BLaER1 treated with 17β-estradiol and CSF1 and Interleukin-3, amounts not matched to agents 10 nM and 100 nM (cell line): ENCODE data around the gene BABAM2.
"Not testable (repeated sequence)": the region's sequence is repeated elsewhere in the genome, so short reads cannot be mapped to it uniquely, and the experiment has no call there.

Source experiments
- H3K27ac ChIP-seq, 11 experiments: shearing (Covaris generic); formaldehyde crosslinking; 2 replicates each; pipeline ENCODE4 v1.8.1; 2022
- H3K27me3 ChIP-seq, 11 experiments: shearing (Covaris generic); formaldehyde crosslinking; 2 replicates each; pipeline ENCODE4 v1.8.1; 2022
- H3K36me3 ChIP-seq, 11 experiments: shearing (Covaris generic); formaldehyde crosslinking; 2 replicates each; pipeline ENCODE4 v1.8.1; 2022
- H3K4me1 ChIP-seq, 10 experiments: shearing (Covaris generic); formaldehyde crosslinking; 2 replicates each; pipeline ENCODE4 v1.8.1; 2022
- H3K4me2 ChIP-seq, 11 experiments: shearing (Covaris generic); formaldehyde crosslinking; 2 replicates each; pipeline ENCODE4 v1.8.1; 2022
- H3K4me3 ChIP-seq, 10 experiments: shearing (Covaris generic); formaldehyde crosslinking; 2 replicates each; pipeline ENCODE4 v1.8.1; 2022
- H3K9ac ChIP-seq, 11 experiments: shearing (Covaris generic); formaldehyde crosslinking; 2 replicates each; pipeline ENCODE4 v1.8.1; 2022
- H3K9me3 ChIP-seq, 11 experiments: shearing (Covaris generic); formaldehyde crosslinking; replicated peaks in 1 of 11; 2 replicates each; pipeline ENCODE4 v1.8.1; 2022
- H4K20me1 ChIP-seq, 11 experiments: shearing (Covaris generic); formaldehyde crosslinking; 2 replicates each; pipeline ENCODE4 v1.8.1; 2022
- Cebpa-rat ChIP-seq, 11 experiments: shearing (Covaris generic); IDR thresholded peaks; 2 replicates each; pipeline ENCODE4 v1.8.1; 2022

The BABAM2 gene

GRCh38 chr2:28101892-28102291 lies 211.4 kb downstream of the BABAM2 start:
- Histone ChIP-seq H3K27ac (no peak overlapping the region), H3K9ac (no peak overlapping the region), H3K4me1 (no peaks in the 10 kb centered on the region), H3K36me3 (peaks cover 0 to 7% (median 0%) of the 10 kb centered on the region in 11 experiments; a peak in 4 of 22 replicates), H3K4me2 (no peak overlapping the region), H4K20me1 (no peaks in the 10 kb centered on the region), H3K9me3 (peaks cover 0 to 8% (median 6%) of the 10 kb centered on the region in 11 experiments; a peak in 5 of 22 replicates), H3K4me3 (no peak overlapping the region), H3K27me3 (no peaks in the 10 kb centered on the region)
- TF ChIP-seq Cebpa-rat (IDR thresholded peaks at IDR 0.05) = no peak

DNA sequence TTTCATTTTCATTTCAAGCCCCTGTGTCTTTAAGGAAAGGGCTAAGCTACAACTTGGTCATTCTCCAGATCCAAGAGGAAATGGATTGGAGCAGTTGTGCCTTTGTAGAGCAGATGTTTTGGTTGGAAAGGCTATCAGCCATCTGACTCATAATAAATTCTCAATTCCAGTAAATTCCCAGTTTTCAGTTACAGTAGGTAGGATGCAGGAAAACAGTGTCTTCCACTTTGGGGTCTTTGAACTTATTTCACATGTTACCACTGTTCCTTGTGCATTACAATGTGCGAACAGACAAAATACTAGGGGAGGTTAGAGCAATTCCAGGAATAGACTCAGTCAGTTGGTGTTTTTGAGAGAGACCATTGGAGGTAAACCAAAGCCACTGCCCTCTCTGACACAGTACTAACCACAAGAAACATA lies 211.9 kb downstream of the BABAM2 start:
- Histone ChIP-seq H3K4me2 (no peak overlapping the region), H3K4me1 (peaks cover 0 to under 1% (median 0%) of the 10 kb centered on the region in 10 experiments; a peak in 2 of 20 replicates)

GRCh38 chr2:28103611-28104010 lies 213.1 kb downstream of the BABAM2 start:
- Histone ChIP-seq H3K27me3 (no peaks in the 10 kb centered on the region), H3K27ac (no peak overlapping the region), H3K9me3 (peaks cover 0 to 8% (median 6%) of the 10 kb centered on the region in 11 experiments; a peak in 5 of 22 replicates), H3K4me2 (no peak overlapping the region), H3K36me3 (peaks cover 0 to 7% (median 0%) of the 10 kb centered on the region in 11 experiments; a peak in 4 of 22 replicates), H3K9ac (no peak overlapping the region), H4K20me1 (no peaks in the 10 kb centered on the region), H3K4me1 (peaks cover 0 to 12% (median 8%) of the 10 kb centered on the region in 10 experiments; a peak in 13 of 20 replicates), H3K4me3 (no peak overlapping the region)
- TF ChIP-seq Cebpa-rat (IDR thresholded peaks at IDR 0.05) = no peak

More for the DNA sequence above, 211.9 kb downstream of the BABAM2 start:
- no peak for TF ChIP-seq Cebpa-rat (IDR thresholded peaks at IDR 0.05)
- Histone ChIP-seq H3K9ac (no peak overlapping the region), H4K20me1 (no peaks in the 10 kb centered on the region), H3K27me3 (no peaks in the 10 kb centered on the region), H3K4me3 (no peak overlapping the region), H3K9me3 (peaks cover 0 to 8% (median 6%) of the 10 kb centered on the region in 11 experiments; a peak in 5 of 22 replicates), H3K27ac (no peak overlapping the region), H3K36me3 (peaks cover 0 to 7% (median 0%) of the 10 kb centered on the region in 11 experiments; a peak in 4 of 22 replicates)

DNA sequence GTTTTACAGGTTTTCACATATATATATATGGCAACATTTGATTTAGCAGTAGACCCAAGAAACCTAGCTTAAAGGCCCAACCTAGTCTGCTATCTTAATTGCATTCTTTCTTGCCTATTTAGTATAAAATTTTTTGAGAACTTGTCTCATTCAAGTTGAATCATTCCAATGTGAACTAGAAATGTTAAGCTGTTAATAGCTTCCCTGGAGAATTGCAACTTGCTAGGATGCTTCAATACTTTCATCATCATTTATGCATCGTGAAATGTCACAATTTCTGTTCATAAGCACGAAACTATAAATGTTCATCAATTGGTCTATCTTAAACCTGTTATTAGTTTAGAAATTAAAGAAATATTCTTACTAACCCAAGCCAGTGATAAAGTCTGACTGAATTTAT lies 217.6 kb downstream of the BABAM2 start:
- Histone ChIP-seq H3K27me3 (no peaks in the 10 kb centered on the region), H3K27ac (no peak overlapping the region), H3K4me1 (peaks cover 0 to 19% (median 12%) of the 10 kb centered on the region in 10 experiments; a peak in 13 of 20 replicates), H3K4me2 (peak overlapping the region in 6 of 11 experiments; percentile 5 to 70 (median 16); a peak in 8 of 22 replicates), H4K20me1 (no peaks in the 10 kb centered on the region), H3K4me3 (no peak overlapping the region), H3K36me3 (peaks cover 0 to 6% (median 0%) of the 10 kb centered on the region in 11 experiments; a peak in 4 of 22 replicates), H3K9ac (no peak overlapping the region), H3K9me3 (peaks cover 1 to 11% (median 5%) of the 10 kb centered on the region in 11 experiments; a peak in 8 of 22 replicates)
- no peak for TF ChIP-seq Cebpa-rat (IDR thresholded peaks at IDR 0.05)

DNA sequence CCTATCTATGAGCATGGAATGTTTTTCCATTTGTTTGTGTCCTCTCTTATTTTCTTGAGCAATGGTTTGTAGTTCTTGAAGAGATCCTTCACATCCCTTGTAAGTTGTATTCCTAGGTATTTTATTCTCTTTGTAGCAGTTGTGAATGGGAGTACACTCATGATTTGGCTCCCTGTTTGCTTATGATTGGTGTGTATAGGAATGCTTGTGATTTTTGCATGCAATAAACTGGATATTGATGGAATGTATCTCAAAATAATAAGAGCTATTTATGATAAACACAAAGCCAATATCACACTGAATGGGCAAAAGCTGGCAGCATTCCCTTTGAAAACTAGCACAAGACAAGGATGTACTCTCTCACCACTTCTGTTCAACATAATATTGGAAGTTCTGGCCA lies 223.2 kb downstream of the BABAM2 start:
- Histone ChIP-seq H3K9me3 (peaks cover 6 to 24% (median 14%) of the 10 kb centered on the region in 11 experiments; a peak in 16 of 22 replicates), H3K36me3 (peaks cover 0 to 12% (median 0%) of the 10 kb centered on the region in 11 experiments; a peak in 1 of 22 replicates), H3K4me1 (peaks cover 0 to 23% (median 2%) of the 10 kb centered on the region in 10 experiments; a peak in 13 of 20 replicates)
- H3K27me3 ChIP-seq, H3K9ac ChIP-seq, H3K4me3 ChIP-seq, H4K20me1 ChIP-seq, H3K27ac ChIP-seq, H3K4me2 ChIP-seq: not testable (repeated sequence)

DNA sequence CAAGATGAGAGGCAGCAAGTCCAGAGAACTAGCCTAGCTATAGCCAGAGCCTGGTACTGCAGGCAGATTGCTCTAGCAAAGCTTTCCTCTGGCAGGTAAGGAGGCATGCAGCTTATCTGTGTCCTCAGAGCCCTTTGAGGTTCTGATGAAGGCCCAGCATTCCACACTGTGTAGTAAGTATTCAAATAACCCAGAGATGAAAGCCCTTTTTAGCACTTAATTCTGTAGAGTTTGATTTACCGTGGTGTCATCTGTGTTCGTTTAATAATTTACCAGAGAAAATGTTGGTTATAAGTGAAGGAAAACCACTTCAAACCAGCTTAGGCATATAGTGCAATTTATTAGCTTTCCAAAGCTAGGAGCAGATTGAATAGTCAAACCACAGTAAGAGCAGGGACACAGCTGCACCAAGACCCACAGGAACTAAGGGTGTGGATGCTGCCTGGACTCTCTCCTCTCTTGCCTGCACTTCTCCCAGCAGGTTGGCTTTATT lies 226.6 kb downstream of the BABAM2 start:
- TF ChIP-seq Cebpa-rat (IDR thresholded peaks at IDR 0.05) = no peak
- Histone ChIP-seq H3K36me3 (peaks cover 0 to 12% (median 0%) of the 10 kb centered on the region in 11 experiments; a peak in 1 of 22 replicates), H4K20me1 (no peaks in the 10 kb centered on the region; a peak in 1 of 22 replicates), H3K4me2 (peak overlapping the region in 2 of 11 experiments; percentile 62 to 65; a peak in 4 of 22 replicates), H3K4me1 (peaks cover 0 to 16% (median 0%) of the 10 kb centered on the region in 10 experiments; a peak in 6 of 20 replicates), H3K27ac (no peak overlapping the region), H3K27me3 (no peaks in the 10 kb centered on the region), H3K9me3 (peaks cover 6 to 24% (median 15%) of the 10 kb centered on the region in 11 experiments; a peak in 16 of 22 replicates), H3K9ac (no peak overlapping the region), H3K4me3 (no peak overlapping the region)

DNA sequence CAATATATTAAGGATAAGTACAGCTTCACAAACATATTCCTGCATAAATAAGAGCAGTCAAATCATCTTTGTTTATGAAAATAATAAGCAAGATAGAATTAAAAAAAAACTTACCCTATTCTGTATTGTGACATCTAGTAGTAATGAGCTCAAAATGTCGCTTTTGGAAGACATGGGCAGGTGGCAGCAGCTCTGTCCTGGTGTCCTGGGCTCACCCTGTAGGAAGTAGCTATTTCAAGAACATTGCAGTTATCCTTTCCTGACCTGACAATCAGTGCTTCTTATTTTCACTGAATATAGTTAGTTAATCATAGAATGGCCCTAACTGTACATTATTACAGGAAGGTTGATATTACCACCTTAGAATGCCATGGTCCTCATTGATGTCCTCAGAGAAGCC lies 229.1 kb downstream of the BABAM2 start:
- no peak overlapping the region for H3K27ac ChIP-seq
- H3K4me1 ChIP-seq = peaks cover 0 to 16% (median 0%) of the 10 kb centered on the region in 10 experiments; a peak in 6 of 20 replicates
- no peak for TF ChIP-seq Cebpa-rat (IDR thresholded peaks at IDR 0.05)
- H3K4me2 ChIP-seq = no peak overlapping the region
- H3K36me3 ChIP-seq = peaks cover 0 to 12% (median 0%) of the 10 kb centered on the region in 11 experiments; a peak in 1 of 22 replicates
- peaks cover 3 to 18% (median 12%) of the 10 kb centered on the region in 11 experiments; a peak in 13 of 22 replicates for H3K9me3 ChIP-seq
- H3K4me3 ChIP-seq = no peak overlapping the region
- H3K9ac ChIP-seq = no peak overlapping the region
- H4K20me1 ChIP-seq = no peaks in the 10 kb centered on the region; a peak in 1 of 22 replicates
- no peaks in the 10 kb centered on the region for H3K27me3 ChIP-seq

DNA sequence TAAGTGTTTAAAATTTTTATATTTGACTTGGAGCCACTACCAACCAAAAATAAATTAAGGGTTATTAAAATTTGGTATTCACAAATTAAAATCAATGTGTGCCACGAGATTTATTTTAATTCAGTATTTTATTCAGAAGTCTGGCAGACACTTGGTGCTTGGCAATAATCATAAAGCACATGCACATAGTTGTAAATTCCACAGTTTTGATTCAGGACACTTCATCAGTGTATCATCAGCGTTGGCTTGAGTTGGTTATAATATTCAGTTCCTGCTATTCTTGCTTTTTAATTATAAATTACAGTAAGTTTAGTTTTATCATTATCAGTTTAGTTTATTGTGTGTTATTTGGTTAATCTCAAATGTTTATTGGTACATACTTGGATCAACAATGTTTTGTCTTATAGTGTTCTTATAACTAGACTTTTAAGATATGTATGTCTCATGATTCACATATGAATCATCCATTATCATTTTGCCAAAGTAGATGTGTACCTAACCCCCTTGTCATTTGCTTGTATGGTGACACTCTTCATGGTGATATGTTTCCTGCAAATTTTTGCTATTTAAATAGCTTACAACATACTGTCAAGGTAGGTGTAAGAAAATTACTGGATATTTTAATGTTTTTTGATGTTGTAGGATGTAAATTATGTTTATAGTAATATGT lies 237.9 kb downstream of the BABAM2 start:
- no peak for TF ChIP-seq Cebpa-rat (IDR thresholded peaks at IDR 0.05)
- Histone ChIP-seq H4K20me1 (no peaks in the 10 kb centered on the region), H3K27ac (no peak overlapping the region), H3K4me1 (peaks cover 13 to 21% (median 15%) of the 10 kb centered on the region in 10 experiments), H3K9ac (no peak overlapping the region), H3K4me2 (no peak overlapping the region), H3K27me3 (no peaks in the 10 kb centered on the region), H3K9me3 (peaks cover 7 to 15% (median 9%) of the 10 kb centered on the region in 11 experiments; a peak in 16 of 22 replicates), H3K4me3 (no peak overlapping the region), H3K36me3 (peaks cover 0 to 30% (median 5%) of the 10 kb centered on the region in 11 experiments; a peak in 9 of 22 replicates)
